Nephron (organoid): Measurements from ENCODE around the gene ONECUT1.

ENCODE experiments used
- H3K27ac Mint-ChIP-seq, 3 experiments: 2 replicates each; pipeline ENCODE4 v1.8.0; 2020; ENCODE audit warnings: mixed read lengths in 3 of 3, mild to moderate bottlenecking in 2 of 3, moderate library complexity in 1 of 3
- H3K27me3 Mint-ChIP-seq: 2 replicates; pipeline ENCODE4 v1.8.0; 2021; ENCODE audit warnings: low read depth, mild to moderate bottlenecking, moderate library complexity, mixed read lengths
- H3K36me3 Mint-ChIP-seq: 2 replicates; pipeline ENCODE4 v1.8.0; 2020; ENCODE audit warnings: low read depth, mixed read lengths
- H3K4me1 Mint-ChIP-seq: 2 replicates; pipeline ENCODE4 v1.8.0; 2020; ENCODE audit warnings: mixed read lengths
- H3K4me3 Mint-ChIP-seq, 3 experiments: 2 replicates each; pipeline ENCODE4 v1.8.0; 2020; ENCODE audit warnings: mild to moderate bottlenecking in 3 of 3, mixed read lengths in 3 of 3, moderate library complexity in 2 of 3
- H3K9me3 Mint-ChIP-seq: 2 replicates; pipeline ENCODE4 v1.8.0; 2020; ENCODE audit warnings: mixed read lengths
- CTCF ChIP-seq, 3 experiments: fragments of 200-600 bp; sonication (generic); IDR thresholded peaks; one replicate each; pipeline ENCODE4 v1.5.0; 2021; ENCODE audit warnings: antibody characterized with exemption in 3 of 3; ENCODE audit not compliant: unreplicated experiment in 3 of 3

The ONECUT1 gene

DNA sequence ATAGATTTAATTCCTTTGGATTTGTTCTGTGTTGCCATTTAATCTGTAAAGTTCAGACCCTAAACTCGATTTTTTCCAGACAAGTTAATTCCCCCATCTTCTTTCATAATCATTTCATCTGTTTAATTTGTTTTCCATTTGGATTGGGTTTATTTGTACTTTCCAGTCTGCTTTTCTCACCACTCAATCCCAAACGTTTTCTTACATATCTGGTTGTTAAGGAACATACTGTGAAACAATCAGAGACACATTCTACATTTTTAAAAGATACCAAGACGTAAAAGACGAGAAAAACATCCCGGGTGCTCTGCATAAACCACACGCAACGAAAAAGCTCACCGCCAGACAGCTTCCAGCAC lies 13.0 kb upstream of the ONECUT1 start:
- TF ChIP-seq CTCF (IDR thresholded peaks at IDR 0.05; ENCODE audit: unreplicated experiment in 3 of 3) = no peak
- H3K27ac Mint-ChIP-seq = no peak overlapping the region
- no peaks in the 10 kb centered on the region for H3K36me3 Mint-ChIP-seq
- H3K4me3 Mint-ChIP-seq = peak overlapping the region; percentile 14 to 66 (median 42)
- peaks cover 16% of the 10 kb centered on the region for H3K4me1 Mint-ChIP-seq
- H3K27me3 Mint-ChIP-seq = peaks cover 100% of the 10 kb centered on the region
- H3K9me3 Mint-ChIP-seq = peaks cover 6% of the 10 kb centered on the region

DNA sequence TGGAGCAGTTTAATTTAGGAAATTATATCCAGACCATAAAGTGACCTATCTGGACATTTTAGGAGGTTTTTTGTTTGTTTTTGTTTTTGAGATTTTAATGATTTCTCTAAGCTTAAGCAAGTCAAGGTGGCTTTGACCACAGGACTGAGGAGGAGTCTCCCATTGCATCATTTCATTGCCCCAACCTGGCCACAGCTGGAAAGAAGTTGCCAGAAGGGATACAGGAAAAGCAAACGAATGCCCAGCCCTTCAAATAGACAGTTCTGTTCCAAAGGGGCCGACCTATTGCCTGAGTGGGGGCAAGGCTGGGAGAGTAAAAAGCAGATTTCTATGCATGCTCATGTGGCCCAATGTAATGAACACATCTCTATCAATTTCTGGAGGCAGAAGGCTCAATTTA lies 12.0 kb upstream of the ONECUT1 start:
- peaks cover 16% of the 10 kb centered on the region for H3K4me1 Mint-ChIP-seq
- peaks cover 100% of the 10 kb centered on the region for H3K27me3 Mint-ChIP-seq
- no peak overlapping the region for H3K27ac Mint-ChIP-seq
- no peak for TF ChIP-seq CTCF (IDR thresholded peaks at IDR 0.05; ENCODE audit: unreplicated experiment in 3 of 3)
- H3K36me3 Mint-ChIP-seq = no peaks in the 10 kb centered on the region
- H3K4me3 Mint-ChIP-seq = no peak overlapping the region
- H3K9me3 Mint-ChIP-seq = peaks cover 6% of the 10 kb centered on the region

DNA sequence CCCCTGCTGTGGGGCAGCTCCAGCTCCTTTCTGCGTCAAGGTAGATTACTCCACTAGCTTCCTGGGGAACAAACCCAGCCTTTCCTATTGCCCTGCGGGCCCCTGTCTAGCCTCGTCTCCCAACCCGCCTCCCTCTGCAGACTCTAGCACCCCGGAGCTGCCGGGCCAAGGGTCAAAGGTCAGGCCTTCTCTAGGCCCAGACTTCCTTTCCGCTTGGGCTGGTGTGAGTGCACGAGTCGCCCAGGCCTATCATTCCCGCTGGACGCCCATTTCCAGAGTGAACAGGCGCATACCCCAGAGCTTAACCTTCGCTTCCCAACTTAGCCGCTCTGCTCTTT lies 11.6 kb upstream of the ONECUT1 start:
- no peaks in the 10 kb centered on the region for H3K36me3 Mint-ChIP-seq
- peaks cover 6% of the 10 kb centered on the region for H3K9me3 Mint-ChIP-seq
- no peak overlapping the region for H3K27ac Mint-ChIP-seq
- TF ChIP-seq CTCF (IDR thresholded peaks at IDR 0.05; ENCODE audit: unreplicated experiment in 3 of 3) = no peak
- peaks cover 16% of the 10 kb centered on the region for H3K4me1 Mint-ChIP-seq
- H3K4me3 Mint-ChIP-seq = no peak overlapping the region
- peaks cover 100% of the 10 kb centered on the region for H3K27me3 Mint-ChIP-seq

- Mint-ChIP-seq H3K27me3 (peaks cover 100% of the 10 kb centered on the region), H3K4me3 (no peak overlapping the region), H3K9me3 (peaks cover 6% of the 10 kb centered on the region), H3K27ac (no peak overlapping the region), H3K36me3 (no peaks in the 10 kb centered on the region), H3K4me1 (peaks cover 16% of the 10 kb centered on the region)
- TF ChIP-seq CTCF (IDR thresholded peaks at IDR 0.05; ENCODE audit: unreplicated experiment in 3 of 3) = no peak
Observed at GRCh38 chr15:52800828-52801747, 11.0 kb upstream of the ONECUT1 start.

- H3K27me3 Mint-ChIP-seq = peaks cover 100% of the 10 kb centered on the region
- no peak for TF ChIP-seq CTCF (IDR thresholded peaks at IDR 0.05; ENCODE audit: unreplicated experiment in 3 of 3)
- H3K36me3 Mint-ChIP-seq = no peaks in the 10 kb centered on the region
- H3K4me3 Mint-ChIP-seq = no peak overlapping the region
- peaks cover 12% of the 10 kb centered on the region for H3K9me3 Mint-ChIP-seq
- H3K27ac Mint-ChIP-seq = no peak overlapping the region
- peaks cover 10% of the 10 kb centered on the region for H3K4me1 Mint-ChIP-seq
Observed at GRCh38 chr15:52799145-52799811, 9.1 kb upstream of the ONECUT1 start.
